Suprapubic skin (tissue), 4 donors: Measurements from ENCODE around the gene NCOA6.

Experiments used
- CTCF ChIP-seq, 2 donors: fragments of 200-600 bp in 1 of 2; fragments of 450-650 bp in 1 of 2; sonication (generic) in 1 of 2; IDR thresholded peaks; one replicate each; pipeline ENCODE4 v1.5.1; 2016 to 2019; ENCODE audit warnings: antibody characterized with exemption in 2 of 2, mild to moderate bottlenecking in 1 of 2, moderate library complexity in 1 of 2
- EP300 ChIP-seq: sonication (generic); formaldehyde crosslinking; IDR thresholded peaks from one replicate; pipeline ENCODE4 v1.6.1; 2017; ENCODE audit warnings: antibody characterized with exemption
- POLR2AphosphoS5 ChIP-seq, 3 donors: sonication (generic); formaldehyde crosslinking; IDR thresholded peaks; one replicate each; pipeline ENCODE4 v1.6.1; 2017; ENCODE audit warnings: antibody characterized with exemption in 3 of 3

GRCh38 chr20:34771680-34772081 lies 53.8 kb downstream of the NCOA6 start:
- TF ChIP-seq POLR2AphosphoS5 (IDR thresholded peaks at IDR 0.05) (peak in 1 of 3 donors; percentile 25), CTCF (IDR thresholded peaks at IDR 0.05) (no peak), EP300 (no peak)
